T follicular helper cell (primary cell): ENCODE measurements around the gene ZNF780A.
"Not testable (repeated sequence)": the region's sequence is repeated elsewhere in the genome, so short reads cannot be mapped to it uniquely, and the experiment has no call there.

ENCODE experiments used
- DNase-seq: peaks from one replicate; pipeline ENCODE4 v3.0.0-alpha.2; 2020; ENCODE audit warnings: low read depth

Gene ZNF780A

GRCh38 chr19:40084948-40085347 is 5.8 kb downstream of the ZNF780A start:
- no peak for DNase-seq

GRCh38 chr19:40081411-40081810 is 9.3 kb downstream of the ZNF780A start:
- no peak for DNase-seq

- DNase-seq: no peak
Measured at GRCh38 chr19:40080289-40080688, 10.5 kb downstream of the ZNF780A start.

- DNase-seq: no peak
Measured at GRCh38 chr19:40078377-40078776, 12.4 kb downstream of the ZNF780A start.

- DNase-seq: no peak
Measured at GRCh38 chr19:40070058-40070457, 20.7 kb downstream of the ZNF780A start.

- DNase-seq: no peak
Measured at GRCh38 chr19:40059624-40060023, 31.1 kb downstream of the ZNF780A start.

- DNase-seq: no peak
Measured at GRCh38 chr19:40057166-40057565, 33.6 kb downstream of the ZNF780A start.

GRCh38 chr19:40056505-40056904 is 34.2 kb downstream of the ZNF780A start:
- no peak for DNase-seq

- peak; percentile 53 for DNase-seq
Measured at GRCh38 chr19:40055832-40056504, 34.8 kb downstream of the ZNF780A start, which contains the start of gene ZNF780B. Gene ZNF780B, minus strand, starts transcription at chr19:40056231. Its CDS starts 5,899 bp downstream, at chr19:40050332.

- DNase-seq: no peak
Measured at GRCh38 chr19:40055049-40055448, 35.7 kb downstream of the ZNF780A start.

GRCh38 chr19:40054632-40055031 is 36.1 kb downstream of the ZNF780A start:
- no peak for DNase-seq

GRCh38 chr19:40053491-40053890 is 37.3 kb downstream of the ZNF780A start:
- no peak for DNase-seq

GRCh38 chr19:40041718-40042117 is 49.0 kb downstream of the ZNF780A start:
- not testable (repeated sequence) for DNase-seq

- DNase-seq: not testable (repeated sequence)
Measured at GRCh38 chr19:40038047-40038446, 52.7 kb downstream of the ZNF780A start.

GRCh38 chr19:40035996-40036395 is 54.7 kb downstream of the ZNF780A start:
- DNase-seq: no peak

GRCh38 chr19:40033989-40034560 is 56.7 kb downstream of the ZNF780A start:
- DNase-seq: no peak

GRCh38 chr19:40026597-40026970 is 64.2 kb downstream of the ZNF780A start:
- no peak for DNase-seq

GRCh38 chr19:40025938-40026596 is 64.7 kb downstream of the ZNF780A start:
- DNase-seq: no peak

- DNase-seq: no peak
Measured at GRCh38 chr19:40023969-40024368, 66.8 kb downstream of the ZNF780A start.
